HCT116 (cell line): Measurements from ENCODE around the gene GPR37L1. TPM values are rescaled to one million over a fixed set of nuclear protein-coding genes. Genes with fewer than 3 reads are reported as not detected.

Experiments
- ATAC-seq: fragments of 200-7000 bp; cut with Tn5 transposase; 2 replicates; pipeline ENCODE4 v1.9.1; 2020; ENCODE audit warnings: mild to moderate bottlenecking, moderate library complexity
- BruUV-seq: library from RNA; stranded (reverse); fragments of 400-500 nt; replicated peaks from 2 replicates; lab custom pipeline; 2021; lab: Mats Ljungman, UMichigan
- CTCF ChIA-PET: fragments of 300-600 bp; sonication (Branson Sonifier 250); formaldehyde crosslinking; loops from one replicate; lab custom pipeline; 2021; ENCODE audit warnings: antibody characterized with exemption; lab: Charles Lee
- POLR2A ChIA-PET: fragments of 300-600, 350-600 bp; sonication (Branson Sonifier 250); formaldehyde crosslinking; loops from one replicate; lab custom pipeline; 2021; ENCODE audit warnings: antibody characterized with exemption; lab: Charles Lee
- RAD21 ChIA-PET, 2 experiments: fragments of 300-600 bp; sonication (Branson Sonifier 250); formaldehyde crosslinking; loops; one replicate each; lab custom pipeline; 2023; ENCODE audit warnings: low total read pairs in 2 of 2; ENCODE audit not compliant: uncharacterized antibody in 2 of 2, unreplicated experiment in 2 of 2, low non-redundant PET in 1 of 2; lab: Charles Lee
- DNase-seq: peaks from one replicate; pipeline ENCODE4 v3.0.0-alpha.2; 2010; ENCODE audit warnings: low read depth, low spot score
- H2AFZ ChIP-seq: fragments of 200-600 bp; shearing (Covaris generic), sonication (generic); 2 replicates; pipeline ENCODE4 v1.6.1; 2017; ENCODE audit warnings: low read depth, mixed run types, mixed read lengths, antibody characterized with exemption, low read length; ENCODE audit not compliant: poor library complexity, severe bottlenecking
- H3K27ac ChIP-seq: 2 replicates; pipeline ENCODE4 v1.5.1; 2012; ENCODE audit warnings: low read depth, low read length
- H3K27me3 ChIP-seq: fragments of 200-600 bp; sonication (generic); 2 replicates; pipeline ENCODE4 v1.6.1; 2016; ENCODE audit warnings: mixed run types, low read length, mixed read lengths; ENCODE audit not compliant: insufficient read depth
- H3K36me3 ChIP-seq, 2 experiments: fragments of 200-500 bp in 1 of 2; fragments of 200-600 bp in 1 of 2; sonication (Bioruptor generic) in 1 of 2; sonication (generic) in 1 of 2; 2 replicates each; pipeline versions ENCODE4 v1.5.1 to v1.6.1; 2014 to 2016; ENCODE audit warnings: low read length in 2 of 2, inconsistent platforms in 1 of 2, mixed read lengths in 1 of 2, mixed run types in 1 of 2; ENCODE audit not compliant: insufficient read depth in 2 of 2, control insufficient read depth in 1 of 2
- H3K4me1 ChIP-seq, 2 experiments: fragments of 200-600 bp in 1 of 2; sonication (generic) in 1 of 2; 2 replicates each; pipeline versions ENCODE4 v1.5.1 to v1.6.1; 2012 to 2017; ENCODE audit warnings: low read length in 2 of 2, inconsistent platforms in 1 of 2, mild to moderate bottlenecking in 1 of 2, mixed read lengths in 1 of 2, mixed run types in 1 of 2, moderate library complexity in 1 of 2; ENCODE audit not compliant: insufficient read depth in 2 of 2, control insufficient read depth in 1 of 2
- H3K4me2 ChIP-seq: fragments of 200-600 bp; sonication (generic); 2 replicates; pipeline ENCODE4 v1.6.1; 2017; ENCODE audit warnings: mixed run types, low read length, mixed read lengths
- H3K4me3 ChIP-seq, 2 experiments: fragments of 200-600 bp in 1 of 2; sonication (generic) in 1 of 2; replicated peaks in 1 of 2; 2 replicates each; pipeline ENCODE4 v1.5.1; 2011 to 2016; ENCODE audit warnings: low read length in 2 of 2, control low read depth in 1 of 2, low read depth in 1 of 2, mild to moderate bottlenecking in 1 of 2, mixed read lengths in 1 of 2, mixed run types in 1 of 2
- H3K79me2 ChIP-seq: fragments of 200-600 bp; sonication (generic); 2 replicates; pipeline ENCODE4 v1.6.1; 2017; ENCODE audit warnings: mild to moderate bottlenecking, mixed run types, low read length, moderate library complexity, mixed read lengths; ENCODE audit not compliant: insufficient read depth
- H3K9ac ChIP-seq: fragments of 200-600 bp; sonication (generic); 2 replicates; pipeline ENCODE4 v1.6.1; 2016; ENCODE audit warnings: low read length, mixed read lengths
- H3K9me2 ChIP-seq: fragments of 200-600 bp; sonication (generic), shearing (Covaris generic); 2 replicates; pipeline ENCODE4 v1.6.1; 2017; ENCODE audit warnings: mixed run types, mild to moderate bottlenecking, moderate library complexity; ENCODE audit not compliant: insufficient read depth
- H3K9me3 ChIP-seq, 2 experiments: fragments of 200-500 bp in 1 of 2; fragments of 200-600 bp in 1 of 2; sonication (Bioruptor generic) in 1 of 2; sonication (generic) in 1 of 2; 2 replicates each; pipeline ENCODE4 v1.6.1; 2014 to 2017; ENCODE audit warnings: low read length in 2 of 2, mixed read lengths in 2 of 2, inconsistent platforms in 1 of 2, low read depth in 1 of 2, mild to moderate bottlenecking in 1 of 2, mixed run types in 1 of 2, moderate library complexity in 1 of 2; ENCODE audit not compliant: control insufficient read depth in 1 of 2, insufficient read depth in 1 of 2
- H4K20me1 ChIP-seq: fragments of 200-600 bp; sonication (generic), shearing (Covaris generic); 2 replicates; pipeline ENCODE4 v1.6.1; 2017; ENCODE audit warnings: mixed run types, mild to moderate bottlenecking, moderate library complexity; ENCODE audit not compliant: insufficient read depth
- CTCF ChIP-seq, 3 experiments: fragments of 200-600 bp in 1 of 3; sonication (generic) in 1 of 3; IDR thresholded peaks in 2 of 3; conservative IDR thresholded peaks in 1 of 3; 2 replicates each; pipeline ENCODE4 v1.5.1; 2012 to 2017; ENCODE audit warnings: low read depth in 2 of 3, low read length in 2 of 3, antibody characterized with exemption in 1 of 3, borderline replicate concordance in 1 of 3, control low read depth in 1 of 3, mild to moderate bottlenecking in 1 of 3, mixed read lengths in 1 of 3, mixed run types in 1 of 3, moderate library complexity in 1 of 3; ENCODE audit not compliant: insufficient read depth in 1 of 3
- EGR1 ChIP-seq: IDR thresholded peaks from 2 replicates; pipeline ENCODE4 v1.6.1; 2012; ENCODE audit warnings: low read depth
- ELF1 ChIP-seq: IDR thresholded peaks from 2 replicates; pipeline ENCODE4 v1.6.1; 2012; ENCODE audit warnings: low read depth, borderline replicate concordance
- EZH2 ChIP-seq: fragments of 200-600 bp; sonication (generic); IDR thresholded peaks from 2 replicates; pipeline ENCODE4 v1.6.1; 2017; ENCODE audit warnings: antibody characterized with exemption, mixed run types
- FOSL1 ChIP-seq: IDR thresholded peaks from 2 replicates; pipeline ENCODE4 v1.6.1; 2012; ENCODE audit warnings: low read depth
- MAX ChIP-seq: IDR thresholded peaks from 2 replicates; pipeline ENCODE4 v1.6.1; 2012
- POLR2A ChIP-seq: IDR thresholded peaks from 2 replicates; pipeline ENCODE4 v1.7.0; 2011; ENCODE audit warnings: borderline replicate concordance; ENCODE audit not compliant: insufficient read depth, insufficient read length; ENCODE audit errors: extremely low read depth
- POLR2AphosphoS5 ChIP-seq: IDR thresholded peaks from 2 replicates; pipeline ENCODE4 v1.6.1; 2011; ENCODE audit warnings: mild to moderate bottlenecking, low read depth, low read length, moderate library complexity
- RAD21 ChIP-seq: IDR thresholded peaks from 2 replicates; pipeline ENCODE4 v1.6.1; 2012; ENCODE audit warnings: low read depth, mild to moderate bottlenecking
- SP1 ChIP-seq: IDR thresholded peaks from 2 replicates; pipeline ENCODE4 v1.6.1; 2012; ENCODE audit warnings: low read depth
- SRF ChIP-seq: IDR thresholded peaks from 2 replicates; pipeline ENCODE4 v1.6.1; 2012; ENCODE audit warnings: low read depth
- intact Hi-C: fragments of 100-400 bp; cut with micrococcal nuclease; formaldehyde crosslinking; loops from 2 replicates; pipeline ENCODE4 v1.10.0; 2022
- total RNA-seq: library from RNA; stranded (reverse); gene quantifications from one replicate; pipeline ENCODE4 v1.2.1, GENCODE V29; 2021; ENCODE audit not compliant: unreplicated experiment

GPR37L1 gene
- total RNA-seq, 1 experiment from 2014 or later: 0.10 TPM

GRCh38 chr1:202131956-202132821 lies 9.5 kb downstream of the GPR37L1 start:
- ATAC-seq (no peak), DNase-seq (no peak)
- H3K9me2 ChIP-seq: no peaks in the 10 kb centered on the region
- H3K27me3 ChIP-seq: no peaks in the 10 kb centered on the region
- no peak overlapping the region for H3K9ac ChIP-seq
- H3K4me3 ChIP-seq: no peak overlapping the region
- H3K4me1 ChIP-seq: peaks cover 0 to 4% of the 10 kb centered on the region in 2 experiments; a peak in 1 of 4 replicates
- H3K36me3 ChIP-seq: peaks cover 7 to 18% of the 10 kb centered on the region in 2 experiments; a peak in 3 of 4 replicates
- POLR2A ChIA-PET: no interaction called here
- no peak for TF ChIP-seq EZH2
- no peak for TF ChIP-seq MAX
- no peak for TF ChIP-seq SP1
- TF ChIP-seq POLR2A: no peak
- no TSS peak for BruUV-seq
- H3K4me2 ChIP-seq: no peak overlapping the region
- RAD21 ChIA-PET: no interaction called here
- no peak overlapping the region for H3K27ac ChIP-seq
- no peaks in the 10 kb centered on the region for H3K79me2 ChIP-seq
- intact Hi-C loops: no loop called here
- H4K20me1 ChIP-seq: no peaks in the 10 kb centered on the region
- H2AFZ ChIP-seq: no peak overlapping the region
- H3K9me3 ChIP-seq: no peaks in the 10 kb centered on the region
- CTCF ChIA-PET: interaction anchor here (2.6 to 3.5 kb wide), 2 partner anchors 10 to 132 kb away, joined by 11 to 13 read pairs; partner anchors contain the start of gene GPR37L1

GRCh38 chr1:202133001-202133400 lies 10.3 kb downstream of the GPR37L1 start:
- Histone ChIP-seq H3K9ac (no peak overlapping the region), H2AFZ (no peak overlapping the region), H3K4me1 (peaks cover 0 to 4% of the 10 kb centered on the region in 2 experiments; a peak in 1 of 4 replicates), H3K27me3 (no peaks in the 10 kb centered on the region), H3K27ac (no peak overlapping the region), H3K4me2 (no peak overlapping the region), H3K36me3 (peaks cover 7 to 18% of the 10 kb centered on the region in 2 experiments; a peak in 3 of 4 replicates), H3K79me2 (no peaks in the 10 kb centered on the region; the same call in 1 of the 2 replicates), H3K4me3 (no peak overlapping the region), H3K9me3 (no peaks in the 10 kb centered on the region), H3K9me2 (no peaks in the 10 kb centered on the region), H4K20me1 (no peaks in the 10 kb centered on the region)
- DNase-seq (no peak), ATAC-seq (no peak)
- CTCF ChIA-PET: interaction anchor here (2.6 to 3.5 kb wide), 2 partner anchors 10 to 133 kb away, joined by 11 to 13 read pairs; partner anchors contain the start of gene GPR37L1
- RAD21 ChIA-PET: no interaction called here
- no TSS peak for BruUV-seq
- intact Hi-C loops: no loop called here
- TF ChIP-seq RAD21 (no peak), FOSL1 (no peak), CTCF (IDR thresholded peaks at IDR 0.05 in 2 of 3, conservative IDR thresholded peaks at IDR 0.05 in 1 of 3; ENCODE audit: borderline replicate concordance in 1 of 3, insufficient read depth in 1 of 3, low read depth in 2 of 3, low read length in 2 of 3) (no peak), SRF (no peak), MAX (no peak), EGR1 (no peak), POLR2AphosphoS5 (no peak), ELF1 (no peak)
- POLR2A ChIA-PET: no interaction called here
